ENCODE measurements around the gene IGSF9B.

IGSF9B gene

DNA sequence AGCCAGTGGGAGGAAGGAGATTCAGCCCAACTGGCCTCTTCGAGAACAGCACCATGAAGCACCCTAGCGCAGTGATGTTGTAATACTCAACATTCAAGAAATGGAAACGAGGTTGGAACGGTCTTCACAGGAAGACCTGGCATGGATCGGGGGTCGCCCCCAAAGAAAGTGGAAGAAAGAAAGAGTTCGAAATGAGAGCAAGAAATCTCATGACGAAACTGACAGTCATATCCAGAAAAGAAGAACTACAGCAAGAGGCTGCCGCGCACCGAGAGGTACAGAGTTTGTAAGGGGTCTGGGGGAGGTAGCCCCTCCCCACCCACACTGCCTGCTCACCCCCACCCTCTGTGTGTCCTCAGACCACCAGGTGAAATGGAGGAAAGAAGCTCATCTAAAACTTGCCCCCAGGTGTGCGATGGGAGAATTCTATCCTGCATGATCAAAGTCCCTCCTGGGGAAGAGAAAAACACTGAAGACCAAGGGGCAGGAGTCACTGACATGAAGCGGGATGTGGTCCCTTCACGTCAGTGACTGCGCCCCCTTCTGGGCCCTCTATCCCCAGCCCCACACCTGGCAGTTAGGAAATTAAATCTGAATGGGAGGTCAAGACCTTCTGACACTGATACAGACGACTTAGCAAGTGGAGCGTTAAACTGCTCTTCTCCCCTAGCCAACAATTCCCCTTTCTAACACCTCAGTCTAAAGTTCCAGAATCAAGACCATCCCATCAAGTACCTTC lies 58.6 kb downstream of the IGSF9B start:
- H3K9me3 ChIP-seq (ENCODE audit: insufficient read depth, low read length), result no peaks in the 10 kb centered on the region
- H3K4me3 ChIP-seq (ENCODE audit: low read length), result peak overlapping the region; percentile 68
- H3K79me2 ChIP-seq (ENCODE audit: low read length), result no peaks in the 10 kb centered on the region
- no peaks in the 10 kb centered on the region for H3K36me3 ChIP-seq (replicated peaks; ENCODE audit: low read depth, low read length)
- H4K20me1 ChIP-seq (ENCODE audit: insufficient read depth, low read length), result no peaks in the 10 kb centered on the region
- peak overlapping the region; percentile 47 for H3K9ac ChIP-seq (ENCODE audit: low read length)
- peak overlapping the region; percentile 68 for H3K27ac ChIP-seq (ENCODE audit: low read length)
- H3K4me2 ChIP-seq (ENCODE audit: low read length), result peak overlapping the region; percentile 93
- H2AFZ ChIP-seq (ENCODE audit: low read depth, low read length), result peak overlapping the region; percentile 2; the same call in 1 of the 2 replicates
- H3K4me1 ChIP-seq (ENCODE audit: low read length), result peaks cover 59% of the 10 kb centered on the region
- TF ChIP-seq, protein P1, sequence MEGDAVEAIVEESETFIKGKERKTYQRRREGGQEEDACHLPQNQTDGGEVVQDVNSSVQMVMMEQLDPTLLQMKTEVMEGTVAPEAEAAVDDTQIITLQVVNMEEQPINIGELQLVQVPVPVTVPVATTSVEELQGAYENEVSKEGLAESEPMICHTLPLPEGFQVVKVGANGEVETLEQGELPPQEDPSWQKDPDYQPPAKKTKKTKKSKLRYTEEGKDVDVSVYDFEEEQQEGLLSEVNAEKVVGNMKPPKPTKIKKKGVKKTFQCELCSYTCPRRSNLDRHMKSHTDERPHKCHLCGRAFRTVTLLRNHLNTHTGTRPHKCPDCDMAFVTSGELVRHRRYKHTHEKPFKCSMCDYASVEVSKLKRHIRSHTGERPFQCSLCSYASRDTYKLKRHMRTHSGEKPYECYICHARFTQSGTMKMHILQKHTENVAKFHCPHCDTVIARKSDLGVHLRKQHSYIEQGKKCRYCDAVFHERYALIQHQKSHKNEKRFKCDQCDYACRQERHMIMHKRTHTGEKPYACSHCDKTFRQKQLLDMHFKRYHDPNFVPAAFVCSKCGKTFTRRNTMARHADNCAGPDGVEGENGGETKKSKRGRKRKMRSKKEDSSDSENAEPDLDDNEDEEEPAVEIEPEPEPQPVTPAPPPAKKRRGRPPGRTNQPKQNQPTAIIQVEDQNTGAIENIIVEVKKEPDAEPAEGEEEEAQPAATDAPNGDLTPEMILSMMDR (IDR thresholded peaks at IDR 0.05; ENCODE audit: low read depth, low read length), result peak; percentile 61
- no peak for TF ChIP-seq EZH2phosphoT487 (IDR thresholded peaks at IDR 0.05; ENCODE audit: low read depth)
- H3K27me3 ChIP-seq (ENCODE audit: low read depth, low read length), result peaks cover 7% of the 10 kb centered on the region

DNA sequence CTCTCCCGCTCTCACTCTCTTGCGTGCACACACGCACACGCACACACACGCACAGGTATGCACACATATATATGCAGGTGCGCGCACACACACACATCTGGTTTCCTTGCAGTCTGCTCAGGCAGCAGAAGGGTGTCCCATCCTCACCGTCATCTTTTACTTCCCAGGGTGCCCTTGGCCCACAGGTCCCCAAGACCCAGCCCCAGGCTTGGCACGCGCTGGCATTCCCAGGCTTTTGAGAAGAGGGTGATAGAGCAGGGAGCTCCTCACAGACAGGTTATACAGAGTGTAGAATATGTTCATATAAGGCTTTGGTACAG lies 59.5 kb downstream of the IGSF9B start:
- H3K36me3 ChIP-seq (replicated peaks; ENCODE audit: low read depth, low read length), result no peaks in the 10 kb centered on the region
- no peaks in the 10 kb centered on the region for H3K79me2 ChIP-seq (ENCODE audit: low read length)
- H3K27ac ChIP-seq (ENCODE audit: low read length), result peak overlapping the region; percentile 68
- peak overlapping the region; percentile 47; the same call in 1 of the 2 replicates for H3K9ac ChIP-seq (ENCODE audit: low read length)
- TF ChIP-seq, protein P1 (IDR thresholded peaks at IDR 0.05; ENCODE audit: low read depth, low read length), result no peak
- no peak for TF ChIP-seq EZH2phosphoT487 (IDR thresholded peaks at IDR 0.05; ENCODE audit: low read depth)
- H2AFZ ChIP-seq (ENCODE audit: low read depth, low read length), result no peak overlapping the region
- H3K4me3 ChIP-seq (ENCODE audit: low read length), result no peak overlapping the region
- H3K27me3 ChIP-seq (ENCODE audit: low read depth, low read length), result peaks cover 7% of the 10 kb centered on the region
- no peaks in the 10 kb centered on the region for H4K20me1 ChIP-seq (ENCODE audit: insufficient read depth, low read length)
- H3K4me2 ChIP-seq (ENCODE audit: low read length), result peak overlapping the region; percentile 93; the same call in 1 of the 2 replicates
- H3K4me1 ChIP-seq (ENCODE audit: low read length), result peaks cover 61% of the 10 kb centered on the region
- H3K9me3 ChIP-seq (ENCODE audit: insufficient read depth, low read length), result no peaks in the 10 kb centered on the region

DNA sequence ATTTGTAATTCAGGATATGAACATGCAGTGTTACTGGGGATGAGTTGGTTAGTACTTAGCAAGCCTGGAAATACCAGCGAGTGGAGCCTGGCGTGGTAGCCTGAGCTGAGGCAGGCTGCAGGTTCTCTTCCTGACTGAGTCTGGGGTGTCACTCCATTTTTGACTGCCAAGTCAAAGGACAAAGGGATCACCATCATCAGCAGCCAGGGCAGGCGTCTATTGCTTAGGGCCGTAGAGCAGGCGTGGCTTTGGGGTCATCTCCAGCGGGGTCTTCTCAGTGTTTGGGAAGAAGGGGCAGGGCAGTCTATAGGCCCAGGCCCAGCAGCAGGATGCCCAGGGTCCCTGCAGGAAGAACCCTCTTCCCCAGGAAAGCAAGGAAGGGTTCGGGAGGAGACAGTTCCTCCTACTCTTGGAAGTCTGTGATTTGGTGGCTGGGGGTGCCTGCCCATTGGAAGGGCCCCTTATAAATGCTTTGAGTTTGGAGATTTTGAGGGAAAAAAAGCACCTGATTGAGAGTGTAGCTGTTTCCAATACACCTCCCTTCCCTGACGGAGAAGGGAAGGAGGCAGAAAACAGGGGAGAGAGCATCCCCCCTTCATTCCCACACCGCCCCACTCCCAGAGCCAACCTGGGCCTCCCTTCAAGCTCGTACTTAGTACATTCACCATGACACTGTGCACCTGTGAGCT lies 60.0 kb downstream of the IGSF9B start:
- H3K9me3 ChIP-seq (ENCODE audit: insufficient read depth, low read length), result no peaks in the 10 kb centered on the region
- H3K9ac ChIP-seq (ENCODE audit: low read length), result peak overlapping the region; percentile 16; the same call in 1 of the 2 replicates
- TF ChIP-seq, protein P1 (IDR thresholded peaks at IDR 0.05; ENCODE audit: low read depth, low read length), result no peak
- TF ChIP-seq EZH2phosphoT487 (IDR thresholded peaks at IDR 0.05; ENCODE audit: low read depth), result no peak
- no peak overlapping the region for H2AFZ ChIP-seq (ENCODE audit: low read depth, low read length)
- peak overlapping the region; percentile 93 for H3K4me2 ChIP-seq (ENCODE audit: low read length)
- H4K20me1 ChIP-seq (ENCODE audit: insufficient read depth, low read length), result no peaks in the 10 kb centered on the region
- H3K4me3 ChIP-seq (ENCODE audit: low read length), result no peak overlapping the region
- peaks cover 61% of the 10 kb centered on the region for H3K4me1 ChIP-seq (ENCODE audit: low read length)
- H3K27me3 ChIP-seq (ENCODE audit: low read depth, low read length), result peaks cover 7% of the 10 kb centered on the region
- H3K36me3 ChIP-seq (replicated peaks; ENCODE audit: low read depth, low read length), result no peaks in the 10 kb centered on the region
- no peaks in the 10 kb centered on the region for H3K79me2 ChIP-seq (ENCODE audit: low read length)
- peak overlapping the region; percentile 83 for H3K27ac ChIP-seq (ENCODE audit: low read length)

DNA sequence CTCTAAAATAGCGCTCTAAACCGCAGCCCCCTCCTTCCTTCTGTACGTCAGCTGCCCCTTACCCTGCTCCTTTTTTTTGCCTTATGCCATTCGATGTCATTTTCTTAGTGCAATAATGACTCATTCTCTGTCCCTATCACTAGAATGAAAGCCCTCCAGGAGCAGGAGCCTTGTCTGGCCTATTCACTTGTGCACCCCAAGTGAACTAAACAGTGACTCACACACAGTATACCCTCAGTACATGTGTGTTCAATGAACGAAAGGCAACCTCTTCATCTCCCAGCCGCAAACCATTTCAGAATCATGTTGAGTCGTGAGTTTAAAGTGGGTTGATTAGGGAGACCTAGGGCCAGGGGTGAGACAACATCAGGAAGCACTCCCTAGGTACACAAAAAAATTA lies 60.7 kb downstream of the IGSF9B start:
- H3K27ac ChIP-seq (ENCODE audit: low read length), result peak overlapping the region; percentile 83
- H3K9me3 ChIP-seq (ENCODE audit: insufficient read depth, low read length), result no peaks in the 10 kb centered on the region
- peaks cover 61% of the 10 kb centered on the region for H3K4me1 ChIP-seq (ENCODE audit: low read length)
- H3K4me3 ChIP-seq (ENCODE audit: low read length), result no peak overlapping the region
- no peak overlapping the region for H2AFZ ChIP-seq (ENCODE audit: low read depth, low read length)
- peaks cover 10% of the 10 kb centered on the region for H3K27me3 ChIP-seq (ENCODE audit: low read depth, low read length)
- H4K20me1 ChIP-seq (ENCODE audit: insufficient read depth, low read length), result no peaks in the 10 kb centered on the region
- peak overlapping the region; percentile 63 for H3K4me2 ChIP-seq (ENCODE audit: low read length)
- H3K9ac ChIP-seq (ENCODE audit: low read length), result peak overlapping the region; percentile 24; the same call in 1 of the 2 replicates
- TF ChIP-seq, protein P1 (IDR thresholded peaks at IDR 0.05; ENCODE audit: low read depth, low read length), result no peak
- no peak for TF ChIP-seq EZH2phosphoT487 (IDR thresholded peaks at IDR 0.05; ENCODE audit: low read depth)
- no peaks in the 10 kb centered on the region for H3K79me2 ChIP-seq (ENCODE audit: low read length)
- no peaks in the 10 kb centered on the region for H3K36me3 ChIP-seq (replicated peaks; ENCODE audit: low read depth, low read length)

All from OCI-LY3 (cell line).